ENCODE measurements around the gene SKAP1.
"Not testable (repeated sequence)": the region's sequence is repeated elsewhere in the genome, so short reads cannot be mapped to it uniquely, and the experiment has no call there.

Gene SKAP1

DNA sequence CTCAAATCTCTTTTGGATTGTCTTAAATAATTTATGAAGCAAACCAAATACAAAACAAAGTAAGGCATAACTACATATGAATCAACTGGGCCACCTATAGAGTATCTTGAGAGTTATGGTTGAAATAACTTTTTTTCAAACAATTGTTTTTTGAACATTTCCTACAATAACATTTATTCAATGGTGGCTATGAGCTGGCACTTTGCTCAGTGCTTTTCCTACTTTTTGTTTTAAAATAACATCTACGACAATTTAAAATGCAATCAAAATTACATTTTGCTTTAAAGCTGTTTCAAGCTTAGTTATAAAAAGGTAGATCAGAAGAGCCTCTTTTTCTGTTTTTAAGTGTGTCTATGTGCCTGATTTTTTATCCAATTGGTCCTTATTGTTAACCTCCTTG lies 238.7 kb downstream of the SKAP1 start:
- no peak for TF ChIP-seq CTCF (IDR thresholded peaks at IDR 0.05; ENCODE audit: low read depth, low read length)
- no peak for DNase-seq (ENCODE audit: extremely low read depth, low read depth)

DNA sequence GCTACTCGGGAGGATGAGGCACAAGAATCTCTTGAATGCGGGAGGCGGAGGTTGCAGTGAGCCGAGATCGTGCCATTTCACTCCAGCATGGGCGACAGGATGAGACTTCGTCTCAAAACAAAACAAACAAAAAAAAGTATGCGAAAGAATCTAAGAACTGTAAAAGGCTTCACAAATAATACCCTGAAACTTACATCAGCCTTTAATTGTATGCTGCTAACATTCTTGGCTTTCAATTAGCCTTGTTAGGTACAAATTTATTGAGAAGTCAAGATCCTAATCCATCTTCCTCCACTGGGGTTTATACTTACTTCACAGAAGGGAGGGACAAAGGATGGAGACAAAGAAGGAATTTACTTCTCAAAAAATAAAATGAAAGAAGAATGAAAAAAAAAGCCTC lies 239.1 kb downstream of the SKAP1 start:
- no peak for TF ChIP-seq CTCF (IDR thresholded peaks at IDR 0.05; ENCODE audit: low read depth, low read length)
- no peak for DNase-seq (ENCODE audit: extremely low read depth, low read depth)

DNA sequence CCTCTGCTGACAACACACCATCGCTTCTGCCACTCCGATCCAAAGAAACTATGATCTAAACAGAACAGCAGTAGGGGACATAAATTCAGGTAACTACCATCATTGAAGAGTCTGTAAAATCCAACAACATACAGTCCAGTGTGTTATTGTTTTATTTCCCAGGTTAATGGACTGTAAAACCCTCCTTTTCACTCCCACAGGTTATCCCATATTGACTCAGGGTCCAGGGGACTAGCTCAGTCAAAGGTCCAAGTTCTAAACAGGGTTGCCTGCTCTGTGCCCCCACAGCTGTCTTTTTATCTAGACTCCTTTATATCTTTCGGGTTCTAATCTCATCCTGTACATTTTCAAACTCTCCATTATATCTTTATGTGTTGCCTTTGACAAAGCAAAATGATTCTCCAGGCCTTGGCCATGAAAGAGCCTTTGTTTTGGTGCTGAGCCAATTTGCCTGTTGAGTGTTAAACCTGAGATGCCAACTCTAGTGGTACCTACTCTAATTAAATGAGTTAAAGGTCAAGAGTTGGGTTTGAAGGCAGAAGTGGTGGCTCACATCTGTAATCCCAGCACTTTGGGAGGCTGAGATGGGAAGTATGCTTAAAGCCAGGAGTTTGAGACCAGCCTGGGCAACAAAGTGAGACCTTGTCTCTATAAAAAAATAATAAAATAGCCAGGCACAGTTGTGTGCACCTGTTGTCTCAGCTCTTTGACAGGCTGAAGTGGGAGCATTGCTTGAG lies 242.0 kb downstream of the SKAP1 start:
- DNase-seq (ENCODE audit: extremely low read depth, low read depth) = no peak
- no peak for TF ChIP-seq CTCF (IDR thresholded peaks at IDR 0.05; ENCODE audit: low read depth, low read length)

DNA sequence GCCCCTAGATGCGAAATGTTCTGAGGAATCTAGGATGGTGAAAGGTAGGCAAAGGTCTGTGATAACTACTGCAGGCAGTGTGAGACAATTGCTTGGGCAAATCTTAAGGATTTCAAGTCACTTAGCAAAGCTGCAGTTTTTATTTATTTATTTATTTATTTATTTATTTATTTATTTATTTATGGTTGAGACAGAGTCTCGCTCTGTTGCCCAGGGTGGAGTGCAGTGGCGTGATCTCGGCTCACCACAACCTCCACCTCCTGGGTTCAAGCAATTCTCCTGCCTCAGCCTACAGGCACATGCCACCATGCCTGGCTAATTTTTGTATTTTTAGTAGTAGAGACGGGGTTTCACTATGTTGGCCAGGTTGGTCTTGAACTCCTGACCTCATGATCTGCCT lies 243.7 kb downstream of the SKAP1 start:
- DNase-seq (ENCODE audit: extremely low read depth, low read depth) = not testable (repeated sequence)

- DNase-seq (ENCODE audit: extremely low read depth, low read depth) = no peak
- no peak for TF ChIP-seq CTCF (IDR thresholded peaks at IDR 0.05; ENCODE audit: low read depth, low read length)
These were observed 245.3 kb downstream of the SKAP1 start for GRCh38 chr17:48184721-48185120.

DNA sequence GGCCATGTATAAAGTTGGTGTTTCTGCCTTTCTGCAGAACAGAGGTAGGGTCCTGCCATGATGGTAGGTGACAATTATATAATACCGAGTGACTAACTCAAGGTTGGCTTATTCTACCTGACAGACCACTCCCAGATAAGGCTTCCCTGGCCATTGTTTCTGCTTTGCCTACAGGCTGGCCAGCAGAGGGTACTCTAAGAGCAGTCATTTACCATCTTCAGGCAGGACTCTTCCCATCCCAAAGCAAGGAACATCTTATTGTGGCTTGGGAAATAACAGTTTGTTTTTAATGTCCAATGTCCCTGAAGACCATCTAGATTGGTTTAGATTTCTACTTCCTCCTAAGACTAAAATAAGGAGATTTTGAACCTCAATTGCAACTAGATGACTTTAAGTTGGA lies 248.4 kb downstream of the SKAP1 start:
- DNase-seq (ENCODE audit: extremely low read depth, low read depth) = no peak
- peak; percentile 8 for TF ChIP-seq CTCF (IDR thresholded peaks at IDR 0.05; ENCODE audit: low read depth, low read length)

GRCh38 chr17:48180842-48181629 lies 249.0 kb downstream of the SKAP1 start:
- TF ChIP-seq CTCF (IDR thresholded peaks at IDR 0.05; ENCODE audit: low read depth, low read length) = no peak
- DNase-seq (ENCODE audit: extremely low read depth, low read depth) = no peak

Data from AG09319 (cell line).